ENCODE results near the gene FTCDNL1. TPM values are rescaled to one million over a fixed set of nuclear protein-coding genes. Genes with fewer than 3 reads are reported as not detected.

FTCDNL1 gene
- total RNA-seq, 1 experiment from 2014 or later, result 2.0 TPM

DNA sequence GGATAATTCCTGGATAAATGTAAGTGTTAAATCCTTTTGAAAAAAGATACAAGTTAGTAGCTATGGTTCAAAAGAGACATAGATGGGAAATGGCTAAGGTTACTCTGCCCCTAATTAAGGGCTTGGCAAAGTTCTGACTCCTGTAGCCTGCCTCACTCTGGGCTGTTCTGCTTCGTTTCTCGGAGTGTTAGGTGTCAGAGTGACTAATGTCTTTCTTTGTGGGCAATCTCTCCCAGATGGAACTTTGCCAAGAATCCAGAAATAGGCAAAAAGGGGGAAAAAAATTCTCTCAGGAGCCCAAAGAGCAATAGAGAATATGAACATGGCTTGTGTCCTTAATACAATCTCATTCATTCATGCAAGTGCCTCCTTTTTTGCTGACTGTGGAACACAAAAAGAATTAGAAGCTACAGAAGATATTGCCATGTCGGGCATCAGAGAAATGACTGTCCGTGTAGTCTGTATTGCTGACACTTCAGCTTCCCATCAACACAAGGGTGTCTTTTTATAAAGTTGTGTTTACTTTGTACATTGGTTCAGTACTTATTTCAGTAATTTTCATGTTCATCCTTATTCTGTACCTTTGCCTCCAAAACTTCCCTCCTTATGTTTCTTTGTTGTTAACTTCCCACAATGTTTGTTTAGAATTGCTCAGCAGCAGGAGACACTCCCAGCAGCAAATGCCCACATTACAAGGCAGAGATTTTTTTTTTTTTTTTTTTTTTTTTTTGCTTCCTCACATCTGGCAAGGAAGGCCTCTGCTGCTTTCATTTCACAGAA lies 134.0 kb downstream of the FTCDNL1 start:
- DNase-seq, result no peak
- Histone ChIP-seq H2BK120ac (ENCODE audit: low read depth, low read length, poor library complexity, severe bottlenecking) (no peak overlapping the region), H2AFZ (ENCODE audit: low read length) (no peak overlapping the region), H2BK12ac (ENCODE audit: insufficient read length, low read depth, low read length) (no peak overlapping the region), H4K91ac (ENCODE audit: insufficient read length, low read depth, low read length) (no peak overlapping the region), H3K23ac (ENCODE audit: insufficient read length, low read depth, low read length) (no peak overlapping the region), H2BK15ac (ENCODE audit: low read depth, low read length) (no peak overlapping the region), H4K20me1 (ENCODE audit: control insufficient read depth, insufficient read depth, insufficient read length) (no peaks in the 10 kb centered on the region), H3K9me3 (ENCODE audit: control insufficient read depth, low read depth, low read length) (no peaks in the 10 kb centered on the region), H3K4me2 (ENCODE audit: insufficient read depth, insufficient read length, low read length) (no peak overlapping the region), H3K14ac (ENCODE audit: insufficient read depth, low read length) (no peak overlapping the region), H4K5ac (ENCODE audit: insufficient read length, low read depth, low read length) (no peak overlapping the region), H3K56ac (ENCODE audit: insufficient read length, low read depth, low read length) (no peak overlapping the region), H3K27me3 (ENCODE audit: insufficient read depth, low read length) (no peaks in the 10 kb centered on the region), H3K18ac (ENCODE audit: insufficient read length, low read depth, low read length) (no peak overlapping the region), H3K79me2 (ENCODE audit: insufficient read depth, low read length) (no peaks in the 10 kb centered on the region), H3K23me2 (ENCODE audit: insufficient read length, low read depth, low read length, poor library complexity, severe bottlenecking) (no peaks in the 10 kb centered on the region), H4K8ac (replicated peaks; ENCODE audit: insufficient read length, low read depth, low read length) (no peak overlapping the region), H3K27ac (ENCODE audit: insufficient read length, low read depth, low read length) (no peak overlapping the region), H2BK20ac (ENCODE audit: low read depth, low read length, poor library complexity, severe bottlenecking) (no peak overlapping the region), H3T11ph (ENCODE audit: low read length) (no peak overlapping the region), H2BK5ac (ENCODE audit: insufficient read length, low read length) (no peak overlapping the region), H3K4ac (ENCODE audit: low read depth, low read length) (no peak overlapping the region), H3K9ac (ENCODE audit: extremely low read depth, insufficient read length, low read length) (no peak overlapping the region), H2AK5ac (ENCODE audit: insufficient read length, low read length) (no peak overlapping the region), H3K4me1 (ENCODE audit: insufficient read depth, low read length) (no peaks in the 10 kb centered on the region), H3K79me1 (ENCODE audit: insufficient read depth, low read depth, low read length, poor library complexity, severe bottlenecking) (no peaks in the 10 kb centered on the region)
- WGBS (ENCODE audit: extremely low coverage, insufficient read length, low lambda C conversion rate), result no CpG with 5 or more reads among the region's 4 CpGs
- Mint-ChIP-seq H3K9me3 (no peaks in the 10 kb centered on the region; a peak in 1 of 5 replicates), H3K36me3 (ENCODE audit: insufficient read depth in 1 of 3, low read depth in 3 of 3) (no peaks in the 10 kb centered on the region), H3K27ac (no peak overlapping the region), H3K4me3 (no peak overlapping the region), H3K27me3 (ENCODE audit: low read depth) (no peaks in the 10 kb centered on the region), H3K4me1 (no peaks in the 10 kb centered on the region)
- TF ChIP-seq, protein P1, sequence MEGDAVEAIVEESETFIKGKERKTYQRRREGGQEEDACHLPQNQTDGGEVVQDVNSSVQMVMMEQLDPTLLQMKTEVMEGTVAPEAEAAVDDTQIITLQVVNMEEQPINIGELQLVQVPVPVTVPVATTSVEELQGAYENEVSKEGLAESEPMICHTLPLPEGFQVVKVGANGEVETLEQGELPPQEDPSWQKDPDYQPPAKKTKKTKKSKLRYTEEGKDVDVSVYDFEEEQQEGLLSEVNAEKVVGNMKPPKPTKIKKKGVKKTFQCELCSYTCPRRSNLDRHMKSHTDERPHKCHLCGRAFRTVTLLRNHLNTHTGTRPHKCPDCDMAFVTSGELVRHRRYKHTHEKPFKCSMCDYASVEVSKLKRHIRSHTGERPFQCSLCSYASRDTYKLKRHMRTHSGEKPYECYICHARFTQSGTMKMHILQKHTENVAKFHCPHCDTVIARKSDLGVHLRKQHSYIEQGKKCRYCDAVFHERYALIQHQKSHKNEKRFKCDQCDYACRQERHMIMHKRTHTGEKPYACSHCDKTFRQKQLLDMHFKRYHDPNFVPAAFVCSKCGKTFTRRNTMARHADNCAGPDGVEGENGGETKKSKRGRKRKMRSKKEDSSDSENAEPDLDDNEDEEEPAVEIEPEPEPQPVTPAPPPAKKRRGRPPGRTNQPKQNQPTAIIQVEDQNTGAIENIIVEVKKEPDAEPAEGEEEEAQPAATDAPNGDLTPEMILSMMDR (conservative IDR thresholded peaks at IDR 0.05), result no peak

Data from H9 (cell line).